Kidney (tissue), 14 donors: ENCODE measurements around the gene MN1. TPM values are rescaled to one million over a fixed set of nuclear protein-coding genes. Genes with fewer than 3 reads are reported as not detected.

Experiments
- DNase-seq, 5 donors: peaks; one replicate each; pipeline ENCODE4 v3.0.0-alpha.2; 2013 to 2020
- FAIRE-seq: peaks from 2 replicates; lab custom pipeline; 2012; peaks lifted over from hg19 to GRCh38; lab: Jason Lieb, UNC
- H3K27ac ChIP-seq, 2 donors: one replicate each; pipeline ENCODE4 v1.7.0; 2013; ENCODE audit warnings: low read depth in 2 of 2, low read length in 2 of 2, inconsistent platforms in 1 of 2
- H3K27me3 ChIP-seq: one replicate; pipeline ENCODE4 v1.7.1; 2013; ENCODE audit warnings: low read length, inconsistent platforms; ENCODE audit not compliant: control insufficient read depth, insufficient read depth
- H3K36me3 ChIP-seq, 3 donors: one replicate each; pipeline versions ENCODE4 v1.7.0 to v1.7.1; 2013; ENCODE audit warnings: low read length in 3 of 3, control low read depth in 1 of 3, inconsistent platforms in 1 of 3; ENCODE audit not compliant: insufficient read depth in 3 of 3, control insufficient read depth in 2 of 3
- H3K4me1 ChIP-seq, 3 donors: one replicate each; pipeline versions ENCODE4 v1.7.0 to v1.7.1; 2013; ENCODE audit warnings: low read length in 3 of 3, inconsistent platforms in 1 of 3, low read depth in 1 of 3; ENCODE audit not compliant: control insufficient read depth in 2 of 3, insufficient read depth in 2 of 3
- H3K4me3 ChIP-seq, 3 donors: one replicate each; pipeline versions ENCODE4 v1.7.0 to v1.8.1; 2013; ENCODE audit warnings: low read length in 3 of 3, control low read depth in 1 of 3, inconsistent platforms in 1 of 3
- H3K9ac ChIP-seq, 3 donors: one replicate each; pipeline versions ENCODE4 v1.7.0 to v1.7.1; 2013; ENCODE audit warnings: low read length in 3 of 3, control low read depth in 1 of 3, inconsistent platforms in 1 of 3
- H3K9me3 ChIP-seq, 3 donors: one replicate each; pipeline versions ENCODE4 v1.7.0 to v1.7.1; 2013; ENCODE audit warnings: low read length in 3 of 3, control low read depth in 1 of 3, inconsistent platforms in 1 of 3; ENCODE audit not compliant: control insufficient read depth in 2 of 3, insufficient read depth in 1 of 3
- intact Hi-C: fragments of 100-400 bp; cut with DNase I; formaldehyde crosslinking; loops from one replicate; pipeline ENCODE4 v1.11.1; 2022
- polyA plus RNA-seq: library from polyadenylated mRNA; stranded (reverse); fragments of 350-450 nt; fragmentation: Illumina TruSeq; extraction: RNeasy Lipid Tissue Mini Kit (QIAGEN cat#74804); gene quantifications from one replicate; pipeline ENCODE4 v1.2.3, GENCODE V29; 2014; ENCODE audit warnings: low read depth, low replicate concordance; ENCODE audit not compliant: insufficient read depth
- total RNA-seq: library from RNA; stranded (reverse); fragmentation: NEBNext Ultra II Directional; extraction: Animal tissue kit (Norgen Biotek cat#: 25700); gene quantifications from one replicate; pipeline ENCODE4 v1.2.1, GENCODE V29; 2021
- TF ChIP-seq, protein P1 (sequence below): IDR thresholded peaks from 3 replicates; pipeline ENCODE4 v1.5.1; 2012; ENCODE audit warnings: mild to moderate bottlenecking, moderate library complexity, borderline replicate concordance; ENCODE audit not compliant: insufficient read depth; ENCODE audit errors: extremely low read depth
- donor health status: control.
- donor health status: control.
- donor health status: control.
- donor health status: control.
- donor health status: control.
- donor health status: DM: yes; HTN: yes; CAD: no.
- donor health status: Normal renal cell carcinoma (clear cell type).

Gene MN1
- total and polyA plus RNA-seq, 2 donors from 2014 or later, result 0.92 to 3.2 TPM

DNA sequence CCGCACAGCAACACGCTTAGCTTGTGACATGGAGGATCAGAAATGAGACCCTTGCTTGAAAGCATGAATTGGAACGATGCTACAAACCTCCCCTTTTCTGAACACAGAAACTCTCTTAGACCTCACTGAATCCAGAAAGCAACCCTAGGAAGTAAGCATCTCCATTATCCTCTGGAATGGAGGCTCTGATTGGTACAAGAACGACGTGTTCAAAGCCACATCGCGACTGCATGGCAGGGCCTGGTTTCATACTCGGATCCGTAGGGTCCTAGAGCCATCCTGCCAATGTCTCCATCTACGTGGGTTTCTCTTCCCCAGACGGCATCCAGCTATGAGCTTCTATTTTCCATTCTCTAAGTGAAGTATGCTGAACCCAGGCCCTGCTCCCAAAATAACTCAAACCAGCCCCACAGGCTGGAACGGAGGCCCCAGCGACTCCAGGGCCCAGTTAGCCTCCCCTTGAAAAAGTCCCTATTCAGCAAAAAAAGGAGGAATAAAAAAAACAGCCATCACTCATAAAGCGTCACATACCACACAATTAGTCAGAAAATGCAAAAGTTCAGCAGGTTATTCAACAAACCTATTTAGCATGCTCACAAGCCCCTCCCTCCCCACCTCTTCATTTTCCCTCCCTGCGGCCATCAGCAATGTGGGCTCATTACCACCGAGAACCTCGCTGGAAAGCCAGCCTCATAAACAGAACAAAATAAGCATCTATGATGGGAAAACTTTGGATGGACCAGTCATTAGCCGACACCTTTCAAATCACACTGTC lies 7.1 kb upstream of the MN1 start:
- Histone ChIP-seq H3K4me1 (no peaks in the 10 kb centered on the region), H3K27me3 (no peaks in the 10 kb centered on the region), H3K4me3 (no peak overlapping the region), H3K36me3 (no peaks in the 10 kb centered on the region), H3K9ac (no peak overlapping the region), H3K9me3 (no peaks in the 10 kb centered on the region), H3K27ac (no peak overlapping the region)
- FAIRE-seq (no peak), DNase-seq (peak in 1 of 5 donors; percentile 7)
- TF ChIP-seq, protein P1, sequence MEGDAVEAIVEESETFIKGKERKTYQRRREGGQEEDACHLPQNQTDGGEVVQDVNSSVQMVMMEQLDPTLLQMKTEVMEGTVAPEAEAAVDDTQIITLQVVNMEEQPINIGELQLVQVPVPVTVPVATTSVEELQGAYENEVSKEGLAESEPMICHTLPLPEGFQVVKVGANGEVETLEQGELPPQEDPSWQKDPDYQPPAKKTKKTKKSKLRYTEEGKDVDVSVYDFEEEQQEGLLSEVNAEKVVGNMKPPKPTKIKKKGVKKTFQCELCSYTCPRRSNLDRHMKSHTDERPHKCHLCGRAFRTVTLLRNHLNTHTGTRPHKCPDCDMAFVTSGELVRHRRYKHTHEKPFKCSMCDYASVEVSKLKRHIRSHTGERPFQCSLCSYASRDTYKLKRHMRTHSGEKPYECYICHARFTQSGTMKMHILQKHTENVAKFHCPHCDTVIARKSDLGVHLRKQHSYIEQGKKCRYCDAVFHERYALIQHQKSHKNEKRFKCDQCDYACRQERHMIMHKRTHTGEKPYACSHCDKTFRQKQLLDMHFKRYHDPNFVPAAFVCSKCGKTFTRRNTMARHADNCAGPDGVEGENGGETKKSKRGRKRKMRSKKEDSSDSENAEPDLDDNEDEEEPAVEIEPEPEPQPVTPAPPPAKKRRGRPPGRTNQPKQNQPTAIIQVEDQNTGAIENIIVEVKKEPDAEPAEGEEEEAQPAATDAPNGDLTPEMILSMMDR, result no peak
- intact Hi-C loops, result no loop called here

DNA sequence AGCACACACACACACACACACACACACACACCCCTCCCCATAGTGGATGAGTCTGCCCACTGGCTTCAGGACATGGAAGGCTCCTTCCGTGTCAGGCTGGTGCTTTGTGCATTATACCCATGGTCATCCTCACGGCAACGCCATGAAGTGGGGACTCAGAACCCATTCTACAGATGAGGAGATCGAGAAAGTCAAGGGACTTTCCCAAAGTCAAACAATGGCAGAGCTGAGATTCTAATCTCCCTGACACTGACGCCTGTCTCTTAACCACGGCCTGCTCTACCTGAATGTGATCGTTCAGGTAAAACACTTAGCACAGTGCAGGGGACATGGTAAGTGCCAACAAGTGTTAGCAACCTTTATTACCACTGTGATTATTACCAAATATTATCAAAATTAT lies 4.3 kb upstream of the MN1 start:
- Histone ChIP-seq H3K9me3 (no peaks in the 10 kb centered on the region), H3K9ac (no peak overlapping the region), H3K4me1 (no peaks in the 10 kb centered on the region), H3K27me3 (peaks cover 3% of the 10 kb centered on the region), H3K27ac (no peak overlapping the region), H3K36me3 (no peaks in the 10 kb centered on the region), H3K4me3 (no peak overlapping the region)
- TF ChIP-seq, protein P1, result no peak
- FAIRE-seq (no peak), DNase-seq (peak in 1 of 5 donors; percentile 9)
- intact Hi-C loops, result no loop called here

DNA sequence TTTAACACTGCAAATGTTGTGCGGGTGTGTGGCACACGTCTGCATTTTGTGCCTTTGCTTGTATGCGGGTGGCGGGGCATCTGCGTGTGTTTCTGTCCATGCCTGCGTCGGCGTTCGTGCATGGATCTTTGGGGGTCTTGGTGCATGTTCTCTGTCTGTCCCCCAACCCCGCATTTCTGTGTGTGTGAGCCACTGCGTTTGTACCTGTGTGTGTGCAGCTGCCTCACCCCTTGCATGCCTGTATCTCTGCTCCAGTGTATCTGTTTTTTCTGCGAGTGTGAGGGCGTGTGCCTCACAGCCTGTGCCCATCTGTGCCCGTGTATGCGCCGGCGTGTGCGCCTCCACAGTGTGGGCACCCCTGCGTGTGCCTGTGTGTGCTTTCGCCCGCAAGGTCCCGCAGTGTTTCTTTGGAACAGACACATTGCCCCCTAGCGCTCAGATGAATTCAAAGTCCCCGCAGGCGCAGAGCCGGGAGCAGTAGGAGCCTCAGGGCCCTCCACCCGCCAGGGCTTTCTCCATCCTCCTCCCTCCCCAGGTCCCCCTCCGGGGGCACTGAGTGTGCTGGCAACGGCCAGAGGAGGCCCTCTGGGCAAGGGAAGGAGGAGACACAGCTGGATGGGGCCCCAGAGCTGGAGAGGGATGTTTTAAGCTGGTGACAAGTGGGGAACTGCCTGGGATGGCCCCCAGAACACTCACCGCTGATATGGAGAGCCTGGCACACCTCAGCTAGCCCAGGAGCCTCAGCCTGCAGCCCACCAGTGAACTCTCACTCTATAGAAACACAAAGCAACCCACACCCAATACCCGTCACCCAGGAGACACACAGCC lies 3.1 kb upstream of the MN1 start:
- no peaks in the 10 kb centered on the region for H3K9me3 ChIP-seq
- DNase-seq, result peak; percentile 73 to 85 (median 81)
- no peak overlapping the region for H3K9ac ChIP-seq
- H3K4me1 ChIP-seq, result peaks cover 0 to 8% (median 0%) of the 10 kb centered on the region in 3 donors
- H3K36me3 ChIP-seq, result no peaks in the 10 kb centered on the region
- H3K27me3 ChIP-seq, result peaks cover 3% of the 10 kb centered on the region
- H3K4me3 ChIP-seq, result no peak overlapping the region
- TF ChIP-seq, protein P1, result peak; percentile 63
- no peak overlapping the region for H3K27ac ChIP-seq
- FAIRE-seq, result no peak
- intact Hi-C loops, result no loop called here
